ENCODE data around the gene LRPAP1.
"Not testable (repeated sequence)": the region's sequence is repeated elsewhere in the genome, so short reads cannot be mapped to it uniquely, and the experiment has no call there.

LRPAP1 gene

GRCh38 chr4:3471098-3471760 lies 61.0 kb downstream of the LRPAP1 start:
- DNase-seq: no peak

DNA sequence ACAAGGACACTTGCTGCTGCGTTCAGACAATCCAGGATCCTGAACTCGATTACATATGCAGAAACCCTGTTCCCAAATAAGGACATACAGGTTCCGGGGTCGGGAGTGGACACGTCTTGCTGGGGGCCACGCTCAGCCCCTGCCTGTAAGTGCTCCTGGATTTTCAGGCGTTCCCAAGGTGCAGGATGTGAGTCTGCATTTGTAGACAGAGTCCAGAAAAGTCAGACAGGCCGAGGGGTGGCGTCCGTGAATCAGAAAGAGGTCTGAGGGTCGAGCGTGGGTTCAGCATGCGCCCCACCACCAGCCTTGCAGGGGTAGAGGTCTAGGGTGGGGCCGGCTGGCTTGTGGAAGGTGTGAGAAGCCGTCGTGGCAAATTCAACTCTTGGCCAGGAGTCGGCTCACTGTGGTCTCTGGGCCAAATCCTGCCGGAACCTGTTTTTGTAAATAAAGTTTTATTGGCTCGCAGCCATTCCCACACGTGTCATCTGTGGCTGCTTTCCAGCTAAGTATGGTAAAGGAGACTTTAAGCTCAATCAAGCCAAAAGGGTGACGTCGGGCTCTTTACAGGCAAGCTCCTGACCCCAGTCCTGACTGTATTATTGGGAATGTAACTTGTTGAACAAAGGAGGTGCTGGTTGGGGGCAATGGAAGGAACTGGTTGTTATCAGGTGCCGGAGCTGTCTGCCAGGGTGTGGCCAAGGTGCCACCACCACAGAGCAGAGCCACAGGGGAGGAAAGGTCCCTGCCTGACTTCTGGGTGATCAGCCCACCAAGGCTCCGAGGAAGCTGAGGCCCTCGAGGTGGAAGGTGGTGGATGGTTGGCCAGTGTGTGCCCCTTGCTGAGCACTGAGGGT lies 61.8 kb downstream of the LRPAP1 start:
- peak; percentile 35 for DNase-seq

DNA sequence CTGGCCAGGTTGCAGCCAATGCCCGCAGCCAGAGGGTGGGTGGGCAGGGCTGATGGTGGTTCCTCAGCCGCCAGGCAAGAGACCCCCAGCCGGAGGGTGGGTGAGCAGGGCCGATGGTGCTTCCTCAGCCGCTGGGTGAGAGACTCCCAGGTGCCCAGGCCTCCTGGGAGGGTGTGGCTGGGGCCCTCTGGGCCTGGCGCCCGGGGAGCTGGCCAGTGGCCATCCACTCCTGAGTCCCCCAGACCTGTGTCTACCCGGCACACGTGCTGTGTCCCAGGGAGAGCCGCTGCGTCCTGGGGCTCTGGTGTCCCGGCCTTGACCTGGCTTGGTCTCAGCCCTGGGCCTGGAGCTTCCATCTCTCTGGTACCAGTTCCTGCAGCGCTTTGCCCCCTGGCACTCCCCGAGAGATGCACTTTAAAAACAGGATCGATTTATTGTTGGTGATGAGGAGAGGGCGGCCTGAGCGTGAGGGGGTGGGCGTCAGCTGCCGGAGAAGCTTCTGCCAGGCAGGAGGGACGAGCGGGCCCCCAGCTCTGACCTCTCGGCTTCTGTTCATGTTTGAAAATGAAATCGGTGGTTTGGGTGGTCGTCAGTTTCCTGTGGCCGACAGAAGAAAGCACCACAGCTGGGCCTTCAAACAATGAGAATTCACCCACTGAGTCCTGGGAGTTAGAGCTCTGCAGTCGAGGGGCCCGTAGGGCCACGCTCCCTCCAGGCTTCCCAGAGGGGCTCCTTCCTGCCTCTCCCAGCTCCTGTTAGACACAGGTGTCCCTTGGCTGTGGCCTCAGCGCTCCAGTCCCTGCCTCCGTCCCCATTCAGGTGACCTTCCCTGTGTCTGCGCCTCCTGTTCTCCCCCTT lies 62.6 kb downstream of the LRPAP1 start:
- no peak for DNase-seq

DNA sequence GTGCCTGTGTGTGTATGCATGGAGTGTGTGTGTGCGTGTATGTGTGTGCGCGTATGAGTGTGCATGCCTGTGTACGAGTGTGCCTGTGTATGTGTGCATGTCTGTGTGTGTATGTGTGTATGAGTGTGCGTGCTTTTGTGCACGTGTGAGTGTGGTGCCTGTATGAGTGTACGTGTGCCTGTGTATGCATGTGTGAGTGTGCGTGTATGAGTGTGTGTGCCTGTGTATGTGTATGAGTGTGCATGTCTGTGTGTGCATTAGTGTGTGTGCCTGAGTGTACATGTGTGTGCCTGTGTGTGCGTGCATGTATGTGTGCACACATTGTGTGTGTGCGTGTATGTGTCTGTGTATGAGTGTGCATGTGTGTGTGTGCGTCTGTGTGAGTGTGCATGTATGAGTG lies 63.4 kb downstream of the LRPAP1 start:
- DNase-seq: no peak

GRCh38 chr4:3468154-3468553 lies 64.1 kb downstream of the LRPAP1 start:
- DNase-seq: no peak

DNA sequence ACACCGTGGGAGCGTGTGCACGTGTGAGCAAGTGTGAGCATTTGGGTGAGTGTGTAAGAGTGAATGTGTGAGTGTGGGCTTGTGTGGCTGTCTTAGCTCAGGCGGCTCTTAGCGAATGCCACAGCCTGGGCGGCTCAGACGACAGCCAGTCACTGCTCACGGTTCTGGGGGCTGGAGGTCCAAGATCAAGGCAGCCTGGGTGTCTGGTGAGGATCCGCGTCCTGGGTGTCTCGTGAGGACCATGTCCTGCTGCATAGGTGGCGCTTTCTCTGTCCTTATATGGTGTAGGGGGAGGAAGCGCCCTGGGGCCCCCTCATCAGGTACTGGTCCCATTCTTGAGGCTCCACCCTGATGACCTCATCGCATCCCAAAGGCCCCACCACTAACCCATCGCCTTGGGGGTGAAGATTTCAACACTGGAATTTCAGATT lies 64.6 kb downstream of the LRPAP1 start:
- DNase-seq: no peak

DNA sequence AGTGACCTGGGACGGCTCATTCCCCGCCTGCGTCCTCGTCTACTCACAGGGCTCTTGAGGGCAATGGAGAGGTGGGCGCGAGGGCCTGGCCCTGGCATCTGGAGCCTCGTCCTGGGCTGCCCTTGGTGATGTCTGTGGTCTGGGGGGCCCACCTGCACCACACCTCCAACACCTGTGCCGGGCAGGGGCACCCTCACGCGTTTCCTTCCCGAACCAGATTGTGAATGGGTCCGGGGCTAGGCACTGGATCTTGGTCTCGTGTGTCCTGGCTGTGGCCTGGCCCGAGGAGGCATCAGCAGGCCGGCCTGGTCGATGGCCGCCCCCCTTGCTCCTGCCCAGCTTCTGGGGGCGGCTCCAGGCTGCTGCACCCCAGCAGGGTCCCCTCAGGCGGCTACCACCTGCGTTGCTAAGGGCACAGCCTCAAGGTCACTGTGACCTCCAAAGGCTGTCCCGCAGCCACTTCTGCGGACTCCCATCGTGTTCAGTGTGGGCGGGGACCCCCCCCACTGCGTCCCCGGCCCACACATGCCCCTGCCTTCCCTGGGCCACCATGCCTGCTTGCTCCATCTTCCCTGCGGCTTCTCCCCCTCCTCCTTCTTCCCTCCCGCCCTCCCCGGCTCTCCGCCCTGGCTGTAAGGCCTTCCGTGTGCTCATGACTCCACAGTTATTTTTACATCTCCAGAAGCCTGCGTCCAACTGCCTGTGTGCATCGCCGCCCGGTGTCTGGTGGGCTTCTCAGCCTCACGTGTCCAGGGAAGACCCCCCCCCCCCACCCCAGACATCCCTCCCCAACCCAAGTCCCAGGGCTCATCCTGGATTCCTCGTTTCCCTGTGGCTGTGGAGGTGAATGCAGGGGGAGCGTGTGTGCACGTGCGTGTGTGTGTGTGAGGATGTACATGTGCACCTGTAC lies 65.3 kb downstream of the LRPAP1 start:
- no peak for DNase-seq

DNA sequence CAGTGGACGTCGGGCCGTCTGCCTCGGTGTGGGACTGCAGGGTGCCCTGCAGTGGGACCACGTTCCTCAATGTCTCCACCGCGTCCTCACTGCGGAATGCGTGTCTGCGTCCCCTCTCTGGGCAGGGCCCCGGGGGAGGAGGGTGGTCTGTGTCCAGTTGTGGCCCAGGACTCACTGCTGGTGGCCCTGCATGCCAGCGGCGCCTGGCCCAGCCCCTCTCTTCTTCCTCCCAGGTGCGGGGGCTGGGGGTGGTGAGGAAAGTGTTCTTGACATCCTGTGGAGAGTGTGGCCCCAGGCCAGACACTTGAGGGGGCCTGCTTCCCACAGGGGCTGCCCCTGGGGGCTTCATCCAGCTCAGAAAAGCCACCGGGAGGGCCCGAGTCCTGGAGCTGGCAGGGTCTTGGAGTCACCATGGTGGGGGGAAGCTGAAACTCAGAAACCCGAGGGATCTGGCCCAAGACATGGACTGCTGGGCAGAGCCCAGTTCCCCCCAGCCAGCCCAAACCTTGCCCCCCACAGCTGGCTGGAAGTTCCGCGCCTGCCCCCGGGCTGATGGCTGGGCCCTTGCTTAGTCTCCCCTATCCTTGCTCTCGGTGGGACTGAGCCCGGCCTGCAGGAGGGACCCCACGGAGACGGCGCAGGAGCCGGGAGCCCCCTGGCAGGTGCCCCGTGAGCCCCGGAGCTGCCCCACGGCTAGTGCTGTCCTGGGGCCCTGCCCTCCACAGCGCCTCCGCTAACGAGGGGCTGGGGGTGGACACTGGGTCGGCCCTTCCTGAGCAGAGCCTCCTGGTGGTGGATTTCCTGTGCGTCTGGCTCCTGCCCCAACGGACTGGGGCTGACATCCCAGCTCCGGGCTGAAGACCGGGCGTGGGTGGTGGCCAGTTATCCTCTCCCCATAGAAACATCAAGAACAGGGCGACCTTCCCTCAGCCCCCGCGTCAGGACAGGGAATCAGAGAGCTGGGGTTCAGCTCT lies 66.2 kb downstream of the LRPAP1 start:
- DNase-seq: no peak

DNA sequence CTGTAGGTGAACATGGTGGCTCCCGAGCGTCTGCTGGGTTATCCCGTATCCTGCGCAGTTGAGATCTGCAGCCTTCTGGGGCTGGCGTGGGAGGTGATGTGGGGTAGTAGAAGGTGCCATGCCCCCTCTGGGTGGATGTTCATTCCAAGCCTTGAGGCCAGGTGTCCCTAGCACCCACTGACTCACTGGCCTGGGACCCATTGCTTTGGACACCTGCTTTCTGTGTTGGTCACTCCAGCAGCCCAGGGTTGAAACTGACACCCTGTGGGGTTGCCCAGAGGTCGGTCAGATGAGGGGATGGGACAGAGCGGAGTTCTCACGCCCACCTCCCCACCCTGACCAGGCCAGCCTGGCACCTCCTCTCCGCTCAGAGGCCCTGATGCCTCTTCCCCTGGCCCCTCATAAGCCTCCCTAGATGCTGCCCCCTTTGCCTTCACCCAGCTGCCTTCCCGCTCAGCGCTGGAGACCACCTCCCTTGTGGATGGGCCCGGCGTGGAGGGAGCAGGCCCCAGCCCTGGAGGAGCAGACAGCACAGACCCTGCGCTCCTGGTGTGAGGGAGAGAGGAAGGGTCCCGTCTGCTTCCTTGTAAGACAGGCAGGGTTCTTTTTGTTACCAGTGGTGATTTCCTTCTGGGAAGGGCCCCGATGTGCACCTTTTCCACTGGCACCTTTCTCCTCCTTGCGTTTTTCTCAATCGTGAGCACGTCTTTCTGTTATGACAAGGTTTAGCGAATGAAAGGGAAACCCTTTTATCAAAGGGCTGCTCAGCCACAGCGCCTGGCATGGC lies 67.1 kb downstream of the LRPAP1 start:
- DNase-seq: no peak

- no peak for DNase-seq
These were observed 67.8 kb downstream of the LRPAP1 start for GRCh38 chr4:3464349-3464905.

DNA sequence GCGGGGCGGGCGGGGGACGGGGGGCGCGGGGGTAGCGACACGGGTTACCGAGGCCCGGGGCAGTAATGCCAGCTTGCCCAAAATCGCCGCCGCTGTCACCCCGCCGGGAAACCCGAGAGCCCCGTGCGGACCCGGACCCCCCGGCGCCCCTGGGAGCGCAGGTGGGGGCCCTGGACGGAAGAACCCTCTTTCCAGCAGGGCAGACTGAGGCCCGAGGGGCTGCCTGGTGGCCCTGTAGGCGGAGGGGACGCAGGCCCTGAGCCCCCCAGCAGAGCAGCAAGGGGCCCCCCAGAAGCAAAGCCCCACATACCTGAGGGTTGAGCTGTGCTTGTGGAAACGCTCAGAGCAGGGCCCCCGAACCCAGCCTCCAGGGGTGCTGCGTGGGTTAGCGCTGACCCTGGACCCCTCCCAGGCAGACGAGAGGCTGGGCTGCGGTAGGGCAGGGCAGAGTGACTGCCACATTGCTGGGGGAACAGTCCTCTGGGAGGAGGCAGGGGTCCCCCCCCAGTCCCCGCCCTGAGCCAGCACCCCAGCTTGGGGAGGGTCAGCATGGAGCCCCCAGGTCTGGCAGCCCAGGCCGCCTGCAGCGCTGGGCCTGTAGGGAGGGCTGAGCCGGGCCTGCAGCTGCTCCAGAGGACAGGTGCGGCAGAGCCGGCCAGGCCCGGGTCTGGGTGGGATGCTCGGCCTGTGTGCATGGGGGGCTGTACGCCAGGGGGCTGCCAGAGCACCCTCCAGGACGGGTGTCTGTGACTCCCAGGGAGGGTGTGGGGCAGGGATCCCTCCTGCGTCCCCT lies 68.5 kb downstream of the LRPAP1 start:
- DNase-seq: no peak

GRCh38 chr4:3462790-3463415 lies 69.3 kb downstream of the LRPAP1 start, which contains the start of gene DOK7:
Gene DOK7, plus strand, starts transcription at chr4:3463306. Its CDS starts 70 bp downstream, at chr4:3463376.
- DNase-seq: no peak

DNA sequence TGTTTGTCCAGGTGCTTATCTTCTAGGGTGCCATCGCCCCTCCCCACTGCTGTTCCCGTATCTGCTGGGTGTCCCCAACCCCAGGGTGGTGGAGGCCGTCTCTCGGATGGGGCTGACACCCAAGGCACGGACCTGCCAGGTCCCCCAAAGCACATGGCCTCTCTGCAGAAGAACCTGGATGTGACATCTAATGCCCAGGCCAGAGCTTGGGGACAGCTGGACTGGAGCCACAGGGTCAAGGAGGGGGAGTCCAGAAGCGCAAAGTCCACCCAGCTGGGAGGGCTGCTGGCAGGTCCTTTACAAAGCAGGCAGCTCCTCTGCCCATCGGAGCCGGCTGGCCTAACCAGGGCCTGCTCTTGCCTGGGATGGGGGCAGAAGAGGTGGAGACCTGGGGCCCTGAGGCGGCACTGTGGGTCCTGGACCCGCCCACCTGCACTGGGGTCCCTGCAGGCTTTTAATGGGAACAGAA lies 69.9 kb downstream of the LRPAP1 start:
- no peak for DNase-seq

GRCh38 chr4:3461515-3462291 lies 70.5 kb downstream of the LRPAP1 start:
- no peak for DNase-seq

DNA sequence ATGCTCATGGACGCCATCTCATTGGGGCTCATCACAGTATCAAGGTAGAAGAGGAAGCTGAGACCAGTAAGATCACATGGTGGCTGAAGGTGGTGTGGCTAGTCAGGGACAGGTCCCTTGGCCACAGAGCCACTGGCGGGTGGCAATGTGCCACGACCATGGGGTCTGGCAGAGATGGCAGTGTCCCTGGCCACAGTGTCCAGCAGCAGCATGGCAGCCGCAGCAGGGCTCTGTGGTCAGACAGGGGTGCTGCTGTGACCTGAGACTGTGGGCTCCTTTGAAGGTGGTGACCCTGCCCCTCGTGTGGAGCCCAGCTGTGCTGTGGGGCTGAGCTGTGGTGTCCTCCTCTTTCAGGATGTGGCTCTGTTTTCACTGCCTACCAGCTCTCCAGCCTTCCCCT lies 71.3 kb downstream of the LRPAP1 start:
- DNase-seq: no peak

DNA sequence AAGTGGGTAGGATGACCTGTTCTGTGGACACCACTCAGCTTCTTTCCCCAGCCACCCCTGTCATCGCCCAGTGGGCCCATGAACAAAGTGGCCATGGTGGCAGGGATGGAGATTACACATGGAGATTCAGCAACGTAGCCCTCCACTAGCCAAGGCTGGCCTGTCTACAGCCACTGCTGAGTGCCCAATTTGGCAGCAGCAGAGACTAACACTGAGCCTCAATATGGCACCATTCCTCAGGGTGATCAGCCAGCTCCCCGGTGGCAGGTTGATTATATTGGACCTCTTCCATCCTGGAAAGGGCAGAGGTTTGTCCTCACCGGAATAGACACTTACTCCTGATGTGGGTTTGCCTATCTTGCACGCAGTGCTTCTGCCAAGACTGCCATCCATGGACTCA lies 73.1 kb downstream of the LRPAP1 start:
- not testable (repeated sequence) for DNase-seq

DNA sequence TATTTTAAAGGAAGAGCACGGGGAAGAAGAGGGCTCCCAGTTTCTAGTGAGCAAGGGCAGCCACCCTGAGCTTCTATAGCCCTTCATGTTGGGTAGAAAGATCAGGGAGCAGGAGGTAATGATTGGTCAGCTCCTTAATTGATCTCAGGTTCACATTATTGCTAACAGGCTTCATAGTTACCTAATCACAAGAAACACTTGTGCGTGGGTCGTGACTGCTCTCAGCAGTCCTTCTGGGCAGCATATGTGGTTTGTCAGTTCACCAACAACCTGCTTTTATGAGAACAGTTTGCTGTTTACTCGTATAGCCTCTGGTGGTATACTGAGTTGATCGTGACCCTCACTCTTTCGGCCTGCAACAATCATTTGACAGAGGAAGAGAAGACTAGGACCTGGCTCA lies 73.9 kb downstream of the LRPAP1 start:
- DNase-seq: no peak

Measured in fibroblast of skin of abdomen (primary cell).